A549 (cell line): ENCODE measurements around the gene PAGR1. TPM values are rescaled to one million over a fixed set of nuclear protein-coding genes. Genes with fewer than 3 reads are reported as not detected.
"Not testable (repeated sequence)": the region's sequence is repeated elsewhere in the genome, so short reads cannot be mapped to it uniquely, and the experiment has no call there.

Experiments
- ATAC-seq, 2 experiments: fragments of 200-7000 bp in 1 of 2; fragments of >200 bp in 1 of 2; cut with Nextera tagmentation in 1 of 2; cut with Tn5 transposase in 1 of 2; 3 replicates each; pipeline versions ENCODE4 v1.8.0 to v1.9.1; 2018 to 2020; ENCODE audit warnings: mild to moderate bottlenecking in 1 of 2, moderate library complexity in 1 of 2
- CTCF ChIA-PET: fragments of 300-600 bp; sonication (Branson Sonifier 250); formaldehyde crosslinking; extraction: SDS; loops from one replicate; lab custom pipeline; 2021; ENCODE audit warnings: antibody characterized with exemption, inconsistent platforms; lab: Yijun Ruan, JAX
- POLR2A ChIA-PET: fragments of 350-600 bp; formaldehyde crosslinking; extraction: SDS; loops from one replicate; lab custom pipeline; 2021; ENCODE audit warnings: antibody characterized with exemption, inconsistent platforms; lab: Yijun Ruan, JAX
- DNase-seq, 2 experiments: peaks; one replicate each; pipeline versions ENCODE4 v3.0.0 to v3.0.0-alpha.2; 2011 to 2016; ENCODE audit warnings: low read depth in 1 of 2, low spot score in 1 of 2
- FAIRE-seq: peaks from 2 replicates; lab custom pipeline; 2011; peaks lifted over from hg19 to GRCh38; lab: Jason Lieb, UNC
- H3K27ac ChIP-seq, 2 experiments: fragments of >200 bp; sonication (Bioruptor Twin); formaldehyde crosslinking; 3 replicates each; pipeline ENCODE4 v1.5.1; 2016 to 2017
- H3K4me1 ChIP-seq: fragments of >200 bp; sonication (Bioruptor Twin); formaldehyde crosslinking; 3 replicates; pipeline ENCODE4 v1.6.1; 2016
- H3K4me2 ChIP-seq: fragments of >200 bp; sonication (Bioruptor Twin); formaldehyde crosslinking; 3 replicates; pipeline ENCODE4 v1.6.1; 2016
- H3K4me3 ChIP-seq: fragments of >200 bp; sonication (Bioruptor Twin); formaldehyde crosslinking; 3 replicates; pipeline ENCODE4 v1.5.1; 2016
- H3K9me3 ChIP-seq: fragments of >200 bp; sonication (Bioruptor Twin); formaldehyde crosslinking; 3 replicates; pipeline ENCODE4 v1.6.1; 2016
- CBX2 ChIP-seq: fragments of 200-600 bp; sonication (generic); IDR thresholded peaks from 2 replicates; pipeline ENCODE4 v1.6.1; 2016; ENCODE audit warnings: low read depth, mild to moderate bottlenecking, borderline replicate concordance
- CHD4 ChIP-seq: fragments of 200-600 bp; sonication (generic); IDR thresholded peaks from 2 replicates; pipeline ENCODE4 v1.6.1; 2016; ENCODE audit warnings: antibody characterized with exemption, mild to moderate bottlenecking, borderline replicate concordance
- CTCF ChIP-seq: fragments of >200 bp; sonication (Bioruptor Twin); formaldehyde crosslinking; IDR thresholded peaks from 3 replicates; pipeline ENCODE4 v1.5.1; 2016
- FOSL2 ChIP-seq, 2 experiments: fragments of 450-650 bp in 1 of 2; fragments of >200 bp in 1 of 2; sonication (Bioruptor Twin) in 1 of 2; formaldehyde crosslinking; IDR thresholded peaks; 2 replicates each; pipeline versions ENCODE4 v1.5.0 to v1.6.1; 2016 to 2020; ENCODE audit warnings: mild to moderate bottlenecking in 1 of 2, moderate library complexity in 1 of 2
- GATA3 ChIP-seq: IDR thresholded peaks from 2 replicates; pipeline ENCODE4 v1.6.1; 2012; ENCODE audit warnings: borderline replicate concordance
- HES2 ChIP-seq: fragments of >200 bp; sonication (Bioruptor Twin); formaldehyde crosslinking; IDR thresholded peaks from 2 replicates; pipeline ENCODE4 v1.6.1; 2016
- JUNB ChIP-seq: fragments of >200 bp; sonication (Bioruptor Twin); formaldehyde crosslinking; IDR thresholded peaks from 2 replicates; pipeline ENCODE4 v1.6.1; 2016
- KDM5A ChIP-seq: fragments of 200-600 bp; sonication (generic); IDR thresholded peaks from 2 replicates; pipeline ENCODE4 v1.6.1; 2016; ENCODE audit warnings: antibody characterized with exemption, mild to moderate bottlenecking
- MAX ChIP-seq: IDR thresholded peaks from 2 replicates; pipeline ENCODE4 v1.6.1; 2012
- PBX3 ChIP-seq: IDR thresholded peaks from 2 replicates; pipeline ENCODE4 v1.6.1; 2012
- POLR2A ChIP-seq: IDR thresholded peaks from 2 replicates; pipeline ENCODE4 v1.6.1; 2012; ENCODE audit warnings: mild to moderate bottlenecking, low read length
- RFX5 ChIP-seq: fragments of 450-650 bp; IDR thresholded peaks from 2 replicates; pipeline ENCODE4 v1.7.1; 2014; ENCODE audit warnings: antibody characterized with exemption, mild to moderate bottlenecking, moderate library complexity
- RNF2 ChIP-seq: fragments of 200-600 bp; sonication (generic); IDR thresholded peaks from 2 replicates; pipeline ENCODE4 v1.6.1; 2016; ENCODE audit warnings: low read depth, mild to moderate bottlenecking, antibody characterized with exemption, moderate library complexity, borderline replicate concordance
- ZC3H11A ChIP-seq: fragments of 450-650 bp; IDR thresholded peaks from 2 replicates; pipeline ENCODE4 v1.6.1; 2014; ENCODE audit warnings: antibody characterized with exemption, mild to moderate bottlenecking
- WGBS: methylation state at CpG from one replicate; pipeline ENCODE4 v1.1.6; 2017; ENCODE audit errors: missing lambda C conversion rate; 5-methylcytosine and 5-hydroxymethylcytosine counted together
- polyA plus RNA-seq, 4 experiments: library from polyadenylated mRNA; depleted of rRNA in 3 of 4; stranded (reverse); fragments of >200 nt; fragmentation: RNase III in 1 of 4; extraction: RNeasy Plus Mini Kit Qiagen cat#74134 plus additional on column Dnase treatment in 1 of 4; gene quantifications; 2 replicates in 3 of 4; 3 replicates in 1 of 4; pipeline ENCODE4 v1.2.3, GENCODE V29; 2011 to 2017

PAGR1 gene
- polyA plus RNA-seq, 2 of the 4 experiments (the other 2 are of a cell fraction), result 26.7 to 44.5 TPM

- no peak for TF ChIP-seq CHD4
- no peak for TF ChIP-seq JUNB
- TF ChIP-seq PBX3, result no peak
- TF ChIP-seq ZC3H11A, result no peak; the same call in 1 of the 2 replicates
- TF ChIP-seq RNF2, result no peak
- TF ChIP-seq CTCF, result peak; percentile 60
- TF ChIP-seq HES2, result no peak
Observed at GRCh38 chr16:29790183-29790948, 25.6 kb upstream of the PAGR1 start, which contains the start of gene KIF22 (continued).

GRCh38 chr16:29790949-29791844 is 24.8 kb upstream of the PAGR1 start:
- Histone ChIP-seq H3K4me2 (peak overlapping the region; percentile 76), H3K9me3 (no peaks in the 10 kb centered on the region), H3K27ac (peak overlapping the region; percentile 89 to 96), H3K4me3 (peak overlapping the region; percentile 94), H3K4me1 (peaks cover 20% of the 10 kb centered on the region)
- POLR2A ChIA-PET, result interaction anchor here (0.9 to 2.3 kb wide), 9 partner anchors 7 to 91 kb away, joined by 3 to 25 read pairs (median 4); partner anchors contain the start of genes MAZ and PAGR1
- TF ChIP-seq CBX2 (no peak), POLR2A (no peak), GATA3 (no peak), RFX5 (no peak), KDM5A (peak; percentile 43; the same call in 1 of the 2 replicates)
- FAIRE-seq (no peak), DNase-seq (peak in 1 of 2 experiments; percentile 38), ATAC-seq (peak; percentile 48 to 61)
- WGBS, result under 1% methylated on average over 27 of the region's 31 CpGs
- CTCF ChIA-PET, result interaction anchor here (0.7 to 4.4 kb wide), 19 partner anchors 11 to 262 kb away, joined by 3 to 54 read pairs (median 6); a partner anchor contains a TSS

GRCh38 chr16:29791845-29792807 is 23.8 kb upstream of the PAGR1 start:
- peak overlapping the region; percentile 94 for H3K4me3 ChIP-seq
- H3K4me1 ChIP-seq, result peaks cover 20% of the 10 kb centered on the region
- TF ChIP-seq MAX (0 out of 2 replicates have a peak, but pooled peaks have one; percentile 3), FOSL2 (IDR thresholded peaks at IDR 0.05) (no peak), FOSL2 (CRISPR knock-in tag; IDR thresholded peaks at IDR 0.05) (no peak)
- FAIRE-seq (no peak), DNase-seq (no peak), ATAC-seq (no peak)
- H3K27ac ChIP-seq, result peak overlapping the region; percentile 89 to 96; a peak in 4 of 6 replicates
- peak overlapping the region; percentile 76 for H3K4me2 ChIP-seq
- no peaks in the 10 kb centered on the region for H3K9me3 ChIP-seq
- 72% methylated on average over 9 of the region's 9 CpGs for WGBS
- ChIA-PET CTCF (interaction anchor here (0.7 to 4.4 kb wide), 3 partner anchors 10 to 25 kb away, joined by 3 to 54 read pairs (median 14); no protein-coding TSS in a partner anchor), POLR2A (interaction anchor here (1.4 kb wide), 1 partner anchor 12 kb away, joined by 4 read pairs; no protein-coding TSS in a partner anchor)

- H3K9me3 ChIP-seq, FAIRE-seq, ATAC-seq, H3K4me2 ChIP-seq, H3K27ac ChIP-seq, DNase-seq, H3K4me3 ChIP-seq: not testable (repeated sequence)
- WGBS, result 95% methylated on average over 18 of the region's 18 CpGs
- POLR2A ChIA-PET, result interaction anchor here (1.4 kb wide), 1 partner anchor 11 kb away, joined by 4 read pairs; no protein-coding TSS in a partner anchor
- CTCF ChIA-PET, result interaction anchor here (1.4 kb wide), 1 partner anchor 102 kb away, joined by 4 read pairs; no protein-coding TSS in a partner anchor
- peaks cover 20% of the 10 kb centered on the region for H3K4me1 ChIP-seq
Observed at GRCh38 chr16:29793153-29793552, 22.8 kb upstream of the PAGR1 start.
